ENCODE results near the gene EFR3B.

DNA sequence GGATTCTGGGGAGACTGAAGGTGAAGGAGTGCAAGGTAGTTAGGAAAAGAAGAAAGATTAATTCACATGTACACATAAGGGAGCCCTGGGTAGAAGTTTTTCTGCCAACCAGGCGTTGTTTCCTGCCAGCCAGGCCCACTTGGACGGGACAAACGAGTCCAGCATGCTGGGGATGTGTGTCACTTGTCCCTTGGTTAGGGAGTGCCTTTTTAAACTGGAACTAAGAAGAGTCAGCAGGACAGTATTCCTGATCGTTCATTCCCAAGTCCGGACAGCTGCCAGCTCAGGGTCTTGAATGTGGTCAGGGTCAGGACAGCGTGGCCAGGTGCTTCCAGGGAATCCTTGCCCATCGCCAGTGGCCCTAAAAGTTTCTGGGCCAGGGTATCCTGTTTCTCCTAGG is 83.3 kb downstream of the EFR3B start:
- TF ChIP-seq, protein P1, sequence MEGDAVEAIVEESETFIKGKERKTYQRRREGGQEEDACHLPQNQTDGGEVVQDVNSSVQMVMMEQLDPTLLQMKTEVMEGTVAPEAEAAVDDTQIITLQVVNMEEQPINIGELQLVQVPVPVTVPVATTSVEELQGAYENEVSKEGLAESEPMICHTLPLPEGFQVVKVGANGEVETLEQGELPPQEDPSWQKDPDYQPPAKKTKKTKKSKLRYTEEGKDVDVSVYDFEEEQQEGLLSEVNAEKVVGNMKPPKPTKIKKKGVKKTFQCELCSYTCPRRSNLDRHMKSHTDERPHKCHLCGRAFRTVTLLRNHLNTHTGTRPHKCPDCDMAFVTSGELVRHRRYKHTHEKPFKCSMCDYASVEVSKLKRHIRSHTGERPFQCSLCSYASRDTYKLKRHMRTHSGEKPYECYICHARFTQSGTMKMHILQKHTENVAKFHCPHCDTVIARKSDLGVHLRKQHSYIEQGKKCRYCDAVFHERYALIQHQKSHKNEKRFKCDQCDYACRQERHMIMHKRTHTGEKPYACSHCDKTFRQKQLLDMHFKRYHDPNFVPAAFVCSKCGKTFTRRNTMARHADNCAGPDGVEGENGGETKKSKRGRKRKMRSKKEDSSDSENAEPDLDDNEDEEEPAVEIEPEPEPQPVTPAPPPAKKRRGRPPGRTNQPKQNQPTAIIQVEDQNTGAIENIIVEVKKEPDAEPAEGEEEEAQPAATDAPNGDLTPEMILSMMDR (IDR thresholded peaks at IDR 0.05; ENCODE audit: insufficient read depth, low read length, poor library complexity, severe bottlenecking): no peak
- TF ChIP-seq EZH2phosphoT487 (conservative IDR thresholded peaks at IDR 0.05; ENCODE audit: low read length): no peak
